Nephron progenitor cell (in vitro differentiated cells): ENCODE results near the gene CUL9.

ENCODE experiments used
- DNase-seq: peaks from one replicate; pipeline ENCODE4 v3.0.0; 2021
- H3K27ac Mint-ChIP-seq: 2 replicates; pipeline ENCODE4 v1.8.0; 2021; ENCODE audit warnings: mild to moderate bottlenecking, moderate library complexity, mixed read lengths
- H3K27me3 Mint-ChIP-seq: 2 replicates; pipeline ENCODE4 v1.8.0; 2021; ENCODE audit warnings: mild to moderate bottlenecking, low read depth, mixed read lengths; ENCODE audit not compliant: poor library complexity
- H3K36me3 Mint-ChIP-seq: 2 replicates; pipeline ENCODE4 v1.8.0; 2021; ENCODE audit warnings: low read depth, mixed read lengths
- H3K4me1 Mint-ChIP-seq: 2 replicates; pipeline ENCODE4 v1.8.0; 2021; ENCODE audit warnings: mixed read lengths
- H3K4me3 Mint-ChIP-seq: 2 replicates; pipeline ENCODE4 v1.8.0; 2021; ENCODE audit warnings: mild to moderate bottlenecking, moderate library complexity, mixed read lengths
- H3K9me3 Mint-ChIP-seq: 2 replicates; pipeline ENCODE4 v1.8.0; 2021; ENCODE audit warnings: mild to moderate bottlenecking, moderate library complexity, mixed read lengths
- TF ChIP-seq, protein P1 (sequence below): fragments of 200-600 bp; sonication (generic); IDR thresholded peaks from 2 replicates; pipeline ENCODE4 v1.5.0; 2021; ENCODE audit warnings: antibody characterized with exemption

Gene CUL9

DNA sequence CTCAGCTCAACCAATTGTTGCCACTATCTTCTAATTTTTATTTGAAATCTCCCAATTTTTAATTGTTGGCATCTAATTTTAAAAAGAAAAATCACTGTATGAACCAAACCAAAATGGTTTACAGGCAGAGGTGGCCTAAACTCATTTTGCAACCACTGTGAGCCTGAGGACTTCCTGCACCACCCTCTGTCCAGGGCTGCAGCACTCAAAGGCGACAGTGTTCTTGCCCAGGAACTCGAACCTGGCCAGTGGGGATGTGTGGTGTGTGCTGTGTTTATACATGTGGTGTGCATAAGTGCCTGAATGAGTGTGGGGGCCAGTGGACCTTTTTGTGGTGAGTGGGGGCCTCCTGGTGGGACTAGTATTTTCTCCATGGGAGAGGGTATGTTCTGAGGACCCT, 91.7 kb downstream of the CUL9 start:
- Mint-ChIP-seq H3K9me3 (no peaks in the 10 kb centered on the region), H3K27me3 (peaks cover 84% of the 10 kb centered on the region), H3K36me3 (no peaks in the 10 kb centered on the region), H3K4me3 (no peak overlapping the region), H3K4me1 (peaks cover 75% of the 10 kb centered on the region), H3K27ac (no peak overlapping the region)
- TF ChIP-seq, protein P1, sequence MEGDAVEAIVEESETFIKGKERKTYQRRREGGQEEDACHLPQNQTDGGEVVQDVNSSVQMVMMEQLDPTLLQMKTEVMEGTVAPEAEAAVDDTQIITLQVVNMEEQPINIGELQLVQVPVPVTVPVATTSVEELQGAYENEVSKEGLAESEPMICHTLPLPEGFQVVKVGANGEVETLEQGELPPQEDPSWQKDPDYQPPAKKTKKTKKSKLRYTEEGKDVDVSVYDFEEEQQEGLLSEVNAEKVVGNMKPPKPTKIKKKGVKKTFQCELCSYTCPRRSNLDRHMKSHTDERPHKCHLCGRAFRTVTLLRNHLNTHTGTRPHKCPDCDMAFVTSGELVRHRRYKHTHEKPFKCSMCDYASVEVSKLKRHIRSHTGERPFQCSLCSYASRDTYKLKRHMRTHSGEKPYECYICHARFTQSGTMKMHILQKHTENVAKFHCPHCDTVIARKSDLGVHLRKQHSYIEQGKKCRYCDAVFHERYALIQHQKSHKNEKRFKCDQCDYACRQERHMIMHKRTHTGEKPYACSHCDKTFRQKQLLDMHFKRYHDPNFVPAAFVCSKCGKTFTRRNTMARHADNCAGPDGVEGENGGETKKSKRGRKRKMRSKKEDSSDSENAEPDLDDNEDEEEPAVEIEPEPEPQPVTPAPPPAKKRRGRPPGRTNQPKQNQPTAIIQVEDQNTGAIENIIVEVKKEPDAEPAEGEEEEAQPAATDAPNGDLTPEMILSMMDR: no peak
- DNase-seq: no peak
